H9 (cell line): Measurements from ENCODE around the gene RPS6KA1. TPM values are rescaled to one million over a fixed set of nuclear protein-coding genes. Genes with fewer than 3 reads are reported as not detected.
A peak's percentile ranks its signal among the peaks of the same experiment; 100 is the strongest.

Experiments
- DNase-seq: peaks from one replicate; pipeline ENCODE4 v3.0.0-alpha.2; 2017
- H2AFZ ChIP-seq: one replicate; pipeline ENCODE4 v1.6.1; 2013; ENCODE audit warnings: mild to moderate bottlenecking, low read length, control low read depth, moderate library complexity
- H2AK5ac ChIP-seq: 2 replicates; pipeline ENCODE4 v1.6.1; 2013; ENCODE audit warnings: low read length, control low read depth, mixed read lengths; ENCODE audit not compliant: insufficient read length
- H2BK120ac ChIP-seq: one replicate; pipeline ENCODE4 v1.6.1; 2013; ENCODE audit warnings: low read depth, mild to moderate bottlenecking, low read length, control low read depth, inconsistent platforms; ENCODE audit not compliant: poor library complexity, severe bottlenecking
- H2BK12ac ChIP-seq: 2 replicates; pipeline ENCODE4 v1.6.1; 2013; ENCODE audit warnings: low read length, control low read depth, mixed read lengths, low read depth; ENCODE audit not compliant: insufficient read length
- H2BK15ac ChIP-seq: 2 replicates; pipeline ENCODE4 v1.6.1; 2013; ENCODE audit warnings: low read depth, low read length, control low read depth
- H2BK20ac ChIP-seq: one replicate; pipeline ENCODE4 v1.6.1; 2013; ENCODE audit warnings: low read depth, mild to moderate bottlenecking, low read length, control low read depth, inconsistent platforms; ENCODE audit not compliant: poor library complexity, severe bottlenecking
- H2BK5ac ChIP-seq: 2 replicates; pipeline ENCODE4 v1.6.1; 2013; ENCODE audit warnings: low read length, control low read depth, mixed read lengths; ENCODE audit not compliant: insufficient read length
- H3K14ac ChIP-seq: 2 replicates; pipeline ENCODE4 v1.6.1; 2013; ENCODE audit warnings: low read length, control low read depth; ENCODE audit not compliant: insufficient read depth
- H3K18ac ChIP-seq: 2 replicates; pipeline ENCODE4 v1.6.1; 2013; ENCODE audit warnings: low read depth, mild to moderate bottlenecking, mixed read lengths, low read length, control low read depth; ENCODE audit not compliant: insufficient read length
- H3K23ac ChIP-seq: 2 replicates; pipeline ENCODE4 v1.6.1; 2013; ENCODE audit warnings: low read length, control low read depth, mixed read lengths, low read depth; ENCODE audit not compliant: insufficient read length
- H3K23me2 ChIP-seq: 2 replicates; pipeline ENCODE4 v1.6.1; 2013; ENCODE audit warnings: low read depth, mild to moderate bottlenecking, mixed read lengths, low read length, control low read depth; ENCODE audit not compliant: insufficient read length, poor library complexity, severe bottlenecking
- H3K27ac ChIP-seq: 2 replicates; pipeline ENCODE4 v1.5.1; 2013; ENCODE audit warnings: low read length, control low read depth, mixed read lengths, low read depth; ENCODE audit not compliant: insufficient read length
- H3K27me3 ChIP-seq: 2 replicates; pipeline ENCODE4 v1.6.1; 2013; ENCODE audit warnings: low read length, control low read depth, inconsistent platforms; ENCODE audit not compliant: insufficient read depth
- H3K4ac ChIP-seq: 2 replicates; pipeline ENCODE4 v1.6.1; 2013; ENCODE audit warnings: low read depth, mild to moderate bottlenecking, control low read depth, inconsistent platforms, low read length, moderate library complexity
- H3K4me1 ChIP-seq: 2 replicates; pipeline ENCODE4 v1.6.1; 2013; ENCODE audit warnings: low read length, control low read depth, inconsistent platforms; ENCODE audit not compliant: insufficient read depth
- H3K4me2 ChIP-seq: 2 replicates; pipeline ENCODE4 v1.6.1; 2013; ENCODE audit warnings: low read length, control low read depth, mixed read lengths; ENCODE audit not compliant: insufficient read length, insufficient read depth
- H3K56ac ChIP-seq: 2 replicates; pipeline ENCODE4 v1.6.1; 2013; ENCODE audit warnings: low read depth, mild to moderate bottlenecking, mixed read lengths, low read length, control low read depth; ENCODE audit not compliant: insufficient read length
- H3K79me1 ChIP-seq: 2 replicates; pipeline ENCODE4 v1.6.1; 2013; ENCODE audit warnings: low read depth, mild to moderate bottlenecking, moderate library complexity, low read length, control low read depth, inconsistent platforms; ENCODE audit not compliant: insufficient read depth, poor library complexity, severe bottlenecking
- H3K79me2 ChIP-seq: 2 replicates; pipeline ENCODE4 v1.6.1; 2013; ENCODE audit warnings: low read length, control low read depth, inconsistent platforms; ENCODE audit not compliant: insufficient read depth
- H3K9ac ChIP-seq: 2 replicates; pipeline ENCODE4 v1.6.1; 2013; ENCODE audit warnings: low read length, control low read depth, mixed read lengths; ENCODE audit not compliant: insufficient read length; ENCODE audit errors: extremely low read depth
- H3K9me3 ChIP-seq: one replicate; pipeline ENCODE4 v1.6.1; 2013; ENCODE audit warnings: low read depth, low read length, inconsistent platforms; ENCODE audit not compliant: control insufficient read depth
- H3T11ph ChIP-seq: one replicate; pipeline ENCODE4 v1.6.1; 2013; ENCODE audit warnings: mild to moderate bottlenecking, low read length, control low read depth, inconsistent platforms
- H4K20me1 ChIP-seq: one replicate; pipeline ENCODE4 v1.6.1; 2013; ENCODE audit not compliant: control insufficient read depth, insufficient read length, insufficient read depth
- H4K5ac ChIP-seq: 2 replicates; pipeline ENCODE4 v1.6.1; 2013; ENCODE audit warnings: low read depth, mild to moderate bottlenecking, mixed read lengths, low read length, control low read depth; ENCODE audit not compliant: insufficient read length
- H4K8ac ChIP-seq: replicated peaks from 2 replicates; pipeline ENCODE4 v1.6.1; 2013; ENCODE audit warnings: low read length, control low read depth, mixed read lengths, low read depth; ENCODE audit not compliant: insufficient read length
- H4K91ac ChIP-seq: 2 replicates; pipeline ENCODE4 v1.6.1; 2013; ENCODE audit warnings: low read depth, mild to moderate bottlenecking, moderate library complexity, mixed read lengths, low read length, control low read depth; ENCODE audit not compliant: insufficient read length
- H3K27ac Mint-ChIP-seq, 3 experiments: 2 replicates in 2 of 3; 3 replicates in 1 of 3; pipeline ENCODE4 v1.8.0; 2020 to 2021; ENCODE audit warnings: mixed read lengths in 3 of 3, mild to moderate bottlenecking in 1 of 3, moderate library complexity in 1 of 3
- H3K27me3 Mint-ChIP-seq: 2 replicates; pipeline ENCODE4 v1.8.0; 2021; ENCODE audit warnings: low read depth, mild to moderate bottlenecking, moderate library complexity, mixed read lengths
- H3K36me3 Mint-ChIP-seq, 3 experiments: 2 replicates in 2 of 3; 3 replicates in 1 of 3; pipeline ENCODE4 v1.8.0; 2020 to 2021; ENCODE audit warnings: low read depth in 3 of 3, mixed read lengths in 3 of 3; ENCODE audit not compliant: insufficient read depth in 1 of 3
- H3K4me1 Mint-ChIP-seq, 2 experiments: 2 replicates each; pipeline ENCODE4 v1.8.0; 2020; ENCODE audit warnings: mixed read lengths in 2 of 2
- H3K4me3 Mint-ChIP-seq, 2 experiments: 2 replicates in 1 of 2; 3 replicates in 1 of 2; pipeline ENCODE4 v1.8.0; 2020 to 2021; ENCODE audit warnings: mild to moderate bottlenecking in 2 of 2, mixed read lengths in 2 of 2, moderate library complexity in 1 of 2
- H3K9me3 Mint-ChIP-seq, 2 experiments: 2 replicates in 1 of 2; 3 replicates in 1 of 2; pipeline ENCODE4 v1.8.0; 2020; ENCODE audit warnings: mild to moderate bottlenecking in 2 of 2, mixed read lengths in 2 of 2, moderate library complexity in 1 of 2
- WGBS: extraction: QIAGEN DNeasy Blood & Tissue Kit; methylation state at CpG from one replicate; pipeline ENCODE4 v1.1.7; 2013; ENCODE audit warnings: missing lambda C conversion rate, low lambda C conversion rate, mixed read lengths; ENCODE audit not compliant: insufficient read length; ENCODE audit errors: extremely low coverage; 5-methylcytosine and 5-hydroxymethylcytosine counted together
- total RNA-seq: library from RNA; stranded (reverse); gene quantifications from 2 replicates; pipeline ENCODE4 v1.2.1, GENCODE V29; 2021
- TF ChIP-seq, protein P1 (sequence below): fragments of 200-600 bp; sonication (generic); conservative IDR thresholded peaks from 3 replicates; pipeline ENCODE4 v1.8.0; 2021; ENCODE audit warnings: antibody characterized with exemption, mild to moderate bottlenecking

RPS6KA1 gene
- total RNA-seq, 1 experiment from 2014 or later: 45.3 TPM

DNA sequence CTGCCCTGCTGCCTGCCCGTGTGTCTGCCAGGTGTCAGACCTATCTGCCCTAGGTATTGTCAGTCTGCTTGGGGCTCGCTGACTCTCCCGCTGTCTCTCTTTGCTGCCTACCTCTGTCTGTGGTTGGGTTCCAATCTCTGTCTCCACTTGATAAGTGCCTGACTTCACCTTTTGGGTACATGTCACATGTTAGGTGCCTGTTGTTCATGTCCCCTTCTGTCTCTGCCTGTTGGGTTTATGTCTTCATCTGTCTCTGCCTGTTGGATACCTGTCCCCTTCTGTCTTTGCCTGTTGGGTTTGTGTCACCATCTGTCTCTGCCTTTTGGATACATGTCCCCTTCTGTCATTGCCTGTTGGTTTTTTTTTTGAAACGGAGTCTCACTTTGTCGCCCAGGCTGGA is 14.6 kb downstream of the RPS6KA1 start:
- H3K4ac ChIP-seq: no peak overlapping the region
- no peaks in the 10 kb centered on the region for H3K27me3 ChIP-seq
- WGBS: no CpG with 5 or more reads among the region's 5 CpGs
- H3K18ac ChIP-seq: no peak overlapping the region
- no peaks in the 10 kb centered on the region for H3K23me2 ChIP-seq
- H4K8ac ChIP-seq: no peak overlapping the region
- H2BK120ac ChIP-seq: no peak overlapping the region
- Mint-ChIP-seq H3K9me3 (no peaks in the 10 kb centered on the region), H3K4me3 (no peak overlapping the region), H3K4me1 (peaks cover 9 to 12% of the 10 kb centered on the region in 2 experiments), H3K27ac (peak overlapping the region in 2 of 3 experiments; percentile 42 to 45; a peak in 1 of 7 replicates), H3K36me3 (peaks cover 5 to 23% (median 19%) of the 10 kb centered on the region in 3 experiments; a peak in 6 of 7 replicates), H3K27me3 (no peaks in the 10 kb centered on the region)
- H3K14ac ChIP-seq: no peak overlapping the region
- H2BK5ac ChIP-seq: no peak overlapping the region
- H2BK15ac ChIP-seq: no peak overlapping the region
- H3T11ph ChIP-seq: no peak overlapping the region
- no peak overlapping the region for H3K27ac ChIP-seq
- H4K20me1 ChIP-seq: no peaks in the 10 kb centered on the region
- no peak overlapping the region for H2AFZ ChIP-seq
- no peak overlapping the region for H3K9ac ChIP-seq
- TF ChIP-seq, protein P1, sequence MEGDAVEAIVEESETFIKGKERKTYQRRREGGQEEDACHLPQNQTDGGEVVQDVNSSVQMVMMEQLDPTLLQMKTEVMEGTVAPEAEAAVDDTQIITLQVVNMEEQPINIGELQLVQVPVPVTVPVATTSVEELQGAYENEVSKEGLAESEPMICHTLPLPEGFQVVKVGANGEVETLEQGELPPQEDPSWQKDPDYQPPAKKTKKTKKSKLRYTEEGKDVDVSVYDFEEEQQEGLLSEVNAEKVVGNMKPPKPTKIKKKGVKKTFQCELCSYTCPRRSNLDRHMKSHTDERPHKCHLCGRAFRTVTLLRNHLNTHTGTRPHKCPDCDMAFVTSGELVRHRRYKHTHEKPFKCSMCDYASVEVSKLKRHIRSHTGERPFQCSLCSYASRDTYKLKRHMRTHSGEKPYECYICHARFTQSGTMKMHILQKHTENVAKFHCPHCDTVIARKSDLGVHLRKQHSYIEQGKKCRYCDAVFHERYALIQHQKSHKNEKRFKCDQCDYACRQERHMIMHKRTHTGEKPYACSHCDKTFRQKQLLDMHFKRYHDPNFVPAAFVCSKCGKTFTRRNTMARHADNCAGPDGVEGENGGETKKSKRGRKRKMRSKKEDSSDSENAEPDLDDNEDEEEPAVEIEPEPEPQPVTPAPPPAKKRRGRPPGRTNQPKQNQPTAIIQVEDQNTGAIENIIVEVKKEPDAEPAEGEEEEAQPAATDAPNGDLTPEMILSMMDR: no peak
- no peak for DNase-seq
- no peaks in the 10 kb centered on the region for H3K79me1 ChIP-seq
- H2BK20ac ChIP-seq: no peak overlapping the region
- H3K4me2 ChIP-seq: no peak overlapping the region
- H4K5ac ChIP-seq: no peak overlapping the region
- H2AK5ac ChIP-seq: no peak overlapping the region
- no peaks in the 10 kb centered on the region; the same call in 1 of the 2 replicates for H3K4me1 ChIP-seq
- H4K91ac ChIP-seq: no peak overlapping the region
- no peak overlapping the region for H2BK12ac ChIP-seq
- H3K56ac ChIP-seq: no peak overlapping the region
- H3K23ac ChIP-seq: no peak overlapping the region
- H3K79me2 ChIP-seq: no peaks in the 10 kb centered on the region
- H3K9me3 ChIP-seq: no peaks in the 10 kb centered on the region
